GM18526 (cell line): ENCODE measurements around the gene SYCE3.

Source experiments
- POLR2A ChIP-seq: IDR thresholded peaks from 3 replicates; pipeline ENCODE4 v1.6.1; 2011; ENCODE audit not compliant: insufficient read length; ENCODE audit errors: extremely low read depth

SYCE3 gene

GRCh38 chr22:50548040-50548920 is 14.4 kb downstream of the SYCE3 start:
- peak; percentile 14 for TF ChIP-seq POLR2A

- no peak for TF ChIP-seq POLR2A
These were observed 15.3 kb downstream of the SYCE3 start for GRCh38 chr22:50547263-50547985.

DNA sequence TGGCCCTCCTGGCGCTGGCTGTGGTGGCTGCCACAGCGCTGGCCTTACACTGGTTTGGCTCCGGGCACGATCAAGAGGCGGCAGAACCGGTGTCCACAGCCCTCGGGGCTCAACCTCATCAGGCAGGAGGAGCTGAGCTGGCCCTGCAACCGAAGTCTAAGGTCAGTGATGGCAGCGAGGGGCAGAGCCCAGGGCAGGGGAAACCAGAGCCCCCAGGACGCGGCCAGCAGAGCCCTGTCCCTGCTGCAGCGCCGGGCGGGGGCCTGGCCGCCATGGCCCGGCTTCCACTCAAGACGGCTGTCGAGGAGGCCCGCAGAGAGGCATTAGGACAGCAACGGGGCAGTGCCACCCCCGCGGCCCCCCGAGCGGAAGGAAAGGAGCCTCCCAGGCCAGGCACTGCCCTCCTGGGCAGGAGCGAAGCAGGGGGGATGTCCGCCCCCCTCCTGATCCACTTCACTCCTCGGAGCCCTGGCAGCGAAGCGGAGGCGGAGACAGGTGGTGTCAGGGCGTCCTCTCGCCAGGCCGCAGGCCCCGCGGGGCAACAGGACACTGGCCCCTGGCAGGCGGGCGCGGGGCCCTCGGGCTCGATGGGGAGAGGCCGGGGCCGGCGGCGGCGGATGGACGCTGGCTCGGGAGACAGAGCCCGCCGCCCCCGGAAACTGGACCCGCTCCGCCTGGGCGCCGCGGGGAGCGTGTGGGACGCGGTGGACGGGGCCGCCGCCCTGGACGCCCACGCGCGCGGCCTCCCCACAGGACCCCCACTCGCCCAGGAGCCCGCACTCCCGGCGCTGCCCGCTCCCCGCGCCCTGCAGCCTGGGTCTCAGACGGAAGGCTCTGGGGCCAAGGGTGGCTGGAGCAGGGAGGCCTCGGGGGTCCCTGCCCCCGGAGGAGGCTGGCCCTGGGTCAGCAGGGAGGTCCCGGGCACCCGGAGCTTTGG is 16.1 kb downstream of the SYCE3 start:
- TF ChIP-seq POLR2A, result no peak

DNA sequence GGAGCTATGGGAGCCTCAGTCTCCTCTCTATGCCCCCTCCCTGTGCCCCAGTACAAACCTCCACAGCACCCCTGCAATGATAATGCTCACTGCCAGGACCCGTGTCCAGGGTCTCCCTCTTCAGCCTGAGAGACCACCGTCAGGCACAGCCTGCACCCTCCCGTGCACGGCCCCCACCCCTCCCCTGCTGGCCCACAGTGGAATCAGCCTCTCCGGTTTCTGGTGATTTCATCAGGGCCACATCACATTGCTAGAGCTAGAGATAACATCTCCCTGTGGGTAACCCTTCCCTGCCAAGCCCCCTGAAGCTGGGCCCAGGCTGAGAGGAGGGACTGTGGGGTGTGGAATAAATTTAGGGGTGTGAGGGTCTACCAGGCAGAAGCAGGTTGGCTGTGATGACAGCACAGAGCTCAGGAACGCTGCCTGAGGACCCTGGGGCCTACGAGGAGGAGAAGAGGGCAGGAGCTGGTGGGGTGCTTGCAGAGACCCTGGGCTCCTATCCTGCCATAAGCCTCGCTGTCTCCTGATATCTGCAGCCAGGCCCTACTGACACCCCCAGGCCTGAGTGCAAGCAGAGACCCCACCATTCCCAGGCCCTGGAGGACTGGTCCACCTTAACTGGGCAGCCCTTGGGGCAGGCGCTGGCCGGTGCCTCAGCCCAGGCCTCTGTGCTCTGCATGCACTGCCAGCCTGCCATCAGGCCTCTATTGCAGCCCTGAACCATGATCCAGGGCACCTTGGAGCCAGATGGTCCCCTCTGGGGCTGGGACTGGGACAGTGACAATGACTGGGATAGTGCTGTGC is 17.0 kb downstream of the SYCE3 start, which contains the start of gene KLHDC7B:
Gene KLHDC7B, plus strand, starts transcription at position 378 of the 804 bp plus-strand sequence. Its CDS starts 345 bp downstream, at position 723.
- no peak for TF ChIP-seq POLR2A

DNA sequence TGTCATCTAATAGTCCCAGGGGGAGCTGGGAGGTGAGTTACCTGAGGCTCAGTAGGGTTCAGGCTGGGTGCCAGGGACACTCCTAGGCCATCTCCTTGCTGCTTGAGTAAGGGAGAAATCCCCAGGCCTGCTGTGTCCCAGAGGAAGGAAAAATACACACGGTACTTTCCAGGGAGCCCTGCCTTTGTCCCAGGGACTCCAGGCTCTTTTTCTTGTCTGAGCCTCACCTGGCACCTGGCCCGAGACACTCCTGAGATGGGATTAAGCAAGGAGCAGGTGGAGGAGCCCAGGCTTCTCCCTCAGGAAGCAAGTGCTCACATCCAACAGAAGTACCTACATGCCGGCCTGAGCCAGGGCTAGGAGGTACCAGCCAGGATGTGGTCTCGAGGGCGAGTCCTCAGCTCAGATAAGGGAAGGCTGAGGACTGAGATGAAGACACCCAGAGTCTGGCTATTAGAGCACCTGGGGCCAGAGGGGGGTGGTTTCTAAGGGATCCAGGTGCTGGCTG is 17.9 kb downstream of the SYCE3 start:
- TF ChIP-seq POLR2A, result peak; percentile 17

GRCh38 chr22:50544078-50544745 is 18.5 kb downstream of the SYCE3 start:
- TF ChIP-seq POLR2A, result peak; percentile 27

DNA sequence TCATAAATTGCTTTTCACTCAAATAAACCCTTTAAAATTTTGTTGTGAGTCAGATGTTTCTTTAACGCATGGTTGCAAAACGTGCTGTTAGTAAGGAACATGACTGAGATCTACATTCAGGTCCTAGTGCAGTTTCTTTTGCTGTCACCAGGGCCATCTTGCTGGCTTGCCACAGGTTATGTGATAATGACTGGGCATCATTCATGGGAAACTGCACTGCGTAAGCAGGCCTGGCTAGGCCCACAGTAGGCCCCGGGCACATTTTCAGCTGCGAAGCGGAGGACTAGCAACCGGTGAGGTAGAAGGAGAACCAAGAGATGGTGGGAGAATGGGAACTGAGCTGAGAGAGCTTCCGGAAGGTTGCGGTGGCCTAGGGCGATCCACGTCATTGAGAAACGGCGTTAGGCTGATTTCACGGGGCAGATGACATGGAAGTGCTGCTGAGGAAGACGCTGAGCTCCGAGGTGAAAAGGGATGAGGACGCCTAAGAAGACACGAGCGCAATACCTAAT is 20.2 kb downstream of the SYCE3 start:
- peak; percentile 54 for TF ChIP-seq POLR2A

- peak; percentile 16 for TF ChIP-seq POLR2A
These were observed 21.1 kb downstream of the SYCE3 start for GRCh38 chr22:50541667-50542026.

GRCh38 chr22:50540381-50540780 is 22.3 kb downstream of the SYCE3 start:
- no peak for TF ChIP-seq POLR2A

DNA sequence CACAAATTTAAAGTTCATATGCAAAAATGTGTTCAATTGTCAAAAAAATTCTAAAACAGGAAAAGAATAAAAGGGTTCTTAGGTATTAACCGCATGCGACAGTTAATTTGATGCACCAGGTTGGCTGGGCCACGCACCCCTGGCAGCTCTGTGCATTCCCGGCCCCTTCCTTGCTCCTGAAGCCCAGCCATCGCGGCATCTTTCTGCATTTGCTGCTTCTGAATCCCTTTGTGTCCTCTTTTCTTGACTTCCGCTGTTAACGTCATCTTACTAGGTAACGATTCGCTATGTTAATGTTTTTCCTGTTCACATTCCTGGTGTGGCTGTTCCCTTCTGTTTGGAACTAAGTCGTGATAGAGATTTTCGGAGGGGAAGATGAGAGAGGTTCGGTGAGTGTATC is 25.0 kb downstream of the SYCE3 start:
- TF ChIP-seq POLR2A, result no peak

DNA sequence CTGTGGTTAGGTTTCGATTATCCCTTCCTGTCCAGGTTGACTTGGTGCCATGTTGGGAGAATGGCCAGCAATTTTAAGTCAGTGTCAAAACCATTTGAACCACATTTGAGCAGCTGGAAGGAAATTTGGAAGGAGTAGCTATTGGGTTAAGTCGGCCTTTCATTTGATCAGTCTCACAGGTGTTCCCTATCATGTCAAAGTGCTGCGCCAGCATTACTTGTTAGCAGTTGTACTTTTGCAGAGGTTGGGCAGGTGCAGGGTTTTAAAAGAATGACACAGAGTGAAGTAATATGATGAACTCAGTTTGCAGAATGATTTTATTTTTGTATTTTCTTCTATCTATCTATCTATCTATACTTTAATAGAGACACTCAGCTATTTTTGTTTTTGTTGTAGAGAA is 26.5 kb downstream of the SYCE3 start:
- no peak for TF ChIP-seq POLR2A

GRCh38 chr22:50535113-50535512 is 27.6 kb downstream of the SYCE3 start:
- no peak for TF ChIP-seq POLR2A
